OCI-LY3 (cell line): ENCODE data around the gene CD84.

Experiments used
- H2AFZ ChIP-seq: fragments of 200-600, 300-600 bp; shearing (Covaris generic); 2 replicates; pipeline ENCODE4 v1.6.0; 2014; ENCODE audit warnings: antibody characterized with exemption, low read depth, low read length
- H3K27ac ChIP-seq: fragments of 200-600, 300-600 bp; sonication (generic); 2 replicates; pipeline ENCODE4 v1.5.1; 2014; ENCODE audit warnings: mild to moderate bottlenecking, low read length, moderate library complexity, mixed read lengths
- H3K27me3 ChIP-seq: fragments of 200-600, 300-600 bp; sonication (generic); 2 replicates; pipeline ENCODE4 v1.6.1; 2014; ENCODE audit warnings: low read depth, low read length, mixed read lengths
- H3K36me3 ChIP-seq: fragments of 200-600, 300-600 bp; sonication (generic); replicated peaks from 2 replicates; pipeline ENCODE3; 2014; ENCODE audit warnings: low read depth, low read length, mixed read lengths
- H3K4me1 ChIP-seq: fragments of 300-600, 200-600 bp; sonication (generic); 2 replicates; pipeline ENCODE4 v1.6.1; 2014; ENCODE audit warnings: low read length, mixed read lengths
- H3K4me2 ChIP-seq: fragments of 200-600, 300-600 bp; sonication (generic); 2 replicates; pipeline ENCODE4 v1.6.1; 2014; ENCODE audit warnings: low read length, mixed read lengths
- H3K4me3 ChIP-seq: fragments of 300-600, 200-600 bp; sonication (generic); 2 replicates; pipeline ENCODE4 v1.5.1; 2014; ENCODE audit warnings: antibody characterized with exemption, mild to moderate bottlenecking, low read length, moderate library complexity
- H3K79me2 ChIP-seq: fragments of 300-600, 200-600 bp; shearing (Covaris generic); 2 replicates; pipeline ENCODE4 v1.6.1; 2014; ENCODE audit warnings: mild to moderate bottlenecking, low read length, mixed read lengths
- H3K9ac ChIP-seq: fragments of 300-600, 200-600 bp; shearing (Covaris generic); 2 replicates; pipeline ENCODE4 v1.6.0; 2014; ENCODE audit warnings: mild to moderate bottlenecking, low read length, moderate library complexity
- H3K9me3 ChIP-seq: fragments of 200-600, 300-600 bp; shearing (Covaris generic); 2 replicates; pipeline ENCODE4 v1.6.1; 2014; ENCODE audit warnings: low read length, mixed read lengths; ENCODE audit not compliant: insufficient read depth
- H4K20me1 ChIP-seq: fragments of 200-600, 300-600 bp; sonication (generic); 2 replicates; pipeline ENCODE4 v1.6.1; 2016; ENCODE audit warnings: low read length, mixed read lengths; ENCODE audit not compliant: insufficient read depth
- EZH2phosphoT487 ChIP-seq: fragments of 200-600 bp; shearing (Covaris generic); IDR thresholded peaks from 2 replicates; pipeline ENCODE4 v1.6.1; 2018; ENCODE audit warnings: antibody characterized with exemption, mixed run types, low read depth
- TF ChIP-seq, protein P1 (sequence below): fragments of 200-600, 300-600 bp; sonication (generic); IDR thresholded peaks from 2 replicates; pipeline ENCODE4 v1.5.1; 2014; ENCODE audit warnings: antibody characterized with exemption, low read length, low read depth

Gene CD84

DNA sequence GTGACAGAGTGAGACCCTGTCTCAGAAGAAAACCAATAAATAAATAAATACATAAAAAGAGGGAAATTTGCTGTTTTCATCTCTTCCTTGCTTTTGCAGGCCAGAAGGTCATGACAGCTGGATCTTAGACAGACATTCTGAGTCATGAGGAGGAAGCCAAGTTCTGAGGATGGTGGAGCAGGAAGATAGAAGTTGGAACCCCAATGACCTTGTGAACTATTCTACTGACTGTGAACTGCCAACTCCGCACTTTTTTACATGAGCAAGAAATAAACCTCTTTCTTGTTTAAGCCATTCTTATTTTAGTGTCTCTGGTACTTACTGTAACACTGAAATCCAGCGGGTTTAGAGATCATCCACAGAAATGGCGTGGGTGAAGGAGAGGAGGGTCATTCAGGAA lies 8.5 kb downstream of the CD84 start:
- Histone ChIP-seq H4K20me1 (no peaks in the 10 kb centered on the region), H2AFZ (no peak overlapping the region), H3K9ac (no peak overlapping the region), H3K27me3 (no peaks in the 10 kb centered on the region), H3K4me1 (peaks cover 1% of the 10 kb centered on the region), H3K79me2 (no peaks in the 10 kb centered on the region), H3K27ac (no peak overlapping the region), H3K4me2 (no peak overlapping the region), H3K36me3 (no peaks in the 10 kb centered on the region), H3K4me3 (no peak overlapping the region), H3K9me3 (no peaks in the 10 kb centered on the region)
- TF ChIP-seq, protein P1, sequence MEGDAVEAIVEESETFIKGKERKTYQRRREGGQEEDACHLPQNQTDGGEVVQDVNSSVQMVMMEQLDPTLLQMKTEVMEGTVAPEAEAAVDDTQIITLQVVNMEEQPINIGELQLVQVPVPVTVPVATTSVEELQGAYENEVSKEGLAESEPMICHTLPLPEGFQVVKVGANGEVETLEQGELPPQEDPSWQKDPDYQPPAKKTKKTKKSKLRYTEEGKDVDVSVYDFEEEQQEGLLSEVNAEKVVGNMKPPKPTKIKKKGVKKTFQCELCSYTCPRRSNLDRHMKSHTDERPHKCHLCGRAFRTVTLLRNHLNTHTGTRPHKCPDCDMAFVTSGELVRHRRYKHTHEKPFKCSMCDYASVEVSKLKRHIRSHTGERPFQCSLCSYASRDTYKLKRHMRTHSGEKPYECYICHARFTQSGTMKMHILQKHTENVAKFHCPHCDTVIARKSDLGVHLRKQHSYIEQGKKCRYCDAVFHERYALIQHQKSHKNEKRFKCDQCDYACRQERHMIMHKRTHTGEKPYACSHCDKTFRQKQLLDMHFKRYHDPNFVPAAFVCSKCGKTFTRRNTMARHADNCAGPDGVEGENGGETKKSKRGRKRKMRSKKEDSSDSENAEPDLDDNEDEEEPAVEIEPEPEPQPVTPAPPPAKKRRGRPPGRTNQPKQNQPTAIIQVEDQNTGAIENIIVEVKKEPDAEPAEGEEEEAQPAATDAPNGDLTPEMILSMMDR: no peak
- no peak for TF ChIP-seq EZH2phosphoT487

DNA sequence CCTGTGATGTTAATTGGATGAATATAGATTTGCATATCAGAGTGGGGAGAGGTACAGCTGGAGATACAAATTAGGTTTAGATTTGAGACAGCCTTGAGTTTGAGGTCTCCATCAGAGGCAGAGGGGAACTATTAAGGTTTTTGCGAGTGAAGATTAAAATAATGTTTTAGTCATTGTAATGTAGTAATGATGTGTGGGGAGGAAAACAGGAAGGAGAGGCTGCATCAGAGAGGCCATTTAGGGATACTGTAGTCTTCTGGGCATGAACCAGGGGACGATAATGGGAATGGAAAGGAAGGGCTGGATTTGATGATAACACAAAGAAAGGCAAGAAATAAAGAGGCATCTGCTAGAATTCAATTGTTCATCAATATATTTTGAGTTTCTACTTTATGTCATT lies 9.5 kb downstream of the CD84 start:
- Histone ChIP-seq H3K79me2 (no peaks in the 10 kb centered on the region), H3K9ac (no peak overlapping the region), H3K4me3 (no peak overlapping the region), H3K36me3 (no peaks in the 10 kb centered on the region), H3K27me3 (no peaks in the 10 kb centered on the region), H3K4me1 (peaks cover 8% of the 10 kb centered on the region), H3K4me2 (no peak overlapping the region), H3K9me3 (no peaks in the 10 kb centered on the region), H3K27ac (no peak overlapping the region), H4K20me1 (no peaks in the 10 kb centered on the region), H2AFZ (no peak overlapping the region)
- TF ChIP-seq, protein P1: no peak
- TF ChIP-seq EZH2phosphoT487: no peak

DNA sequence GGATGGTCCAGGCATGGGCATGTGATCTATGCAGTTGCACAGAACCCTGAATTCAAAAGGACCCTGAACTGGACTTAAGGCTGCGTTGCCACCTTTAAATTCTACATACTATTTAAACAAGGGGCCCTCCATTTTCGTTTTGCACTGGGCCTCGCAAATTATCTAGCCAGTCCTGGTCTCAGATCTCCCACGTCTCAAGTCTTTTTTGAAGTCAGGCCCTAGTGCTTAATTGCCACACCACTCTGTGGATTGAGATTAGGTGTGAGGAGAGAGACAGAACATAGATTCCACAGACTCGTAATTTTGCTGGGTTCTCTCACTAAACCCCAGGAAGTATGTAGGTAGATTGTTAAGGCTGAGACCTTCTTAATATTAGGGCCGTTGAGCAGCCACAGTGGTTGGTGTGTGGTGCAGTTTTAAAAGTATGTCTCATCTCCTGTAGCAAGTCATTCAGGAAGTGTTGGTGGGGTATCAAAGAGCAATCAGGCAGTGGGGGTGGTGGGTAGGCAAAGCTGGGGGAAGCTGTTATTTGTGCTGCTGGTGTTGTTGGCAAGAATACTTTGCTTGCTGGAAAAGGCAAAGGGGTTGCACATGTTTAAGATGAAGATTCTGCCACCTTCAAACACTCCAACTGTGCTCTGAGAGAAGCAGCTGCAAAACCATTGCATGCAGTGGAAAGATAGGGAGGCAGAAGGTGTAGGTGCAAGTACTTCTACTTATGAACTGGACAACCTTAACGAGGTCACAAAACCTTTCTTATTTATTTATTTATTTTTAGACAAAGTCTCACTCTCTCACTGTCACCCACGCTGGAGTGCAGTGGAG lies 11.2 kb downstream of the CD84 start:
- peaks cover under 1% of the 10 kb centered on the region; the same call in 1 of the 2 replicates for H3K9me3 ChIP-seq
- H3K9ac ChIP-seq: no peak overlapping the region
- H3K27ac ChIP-seq: no peak overlapping the region
- H3K4me1 ChIP-seq: peaks cover 8% of the 10 kb centered on the region
- no peak for TF ChIP-seq EZH2phosphoT487
- TF ChIP-seq, protein P1: no peak
- no peaks in the 10 kb centered on the region for H3K27me3 ChIP-seq
- no peak overlapping the region for H3K4me2 ChIP-seq
- no peaks in the 10 kb centered on the region for H3K79me2 ChIP-seq
- H3K4me3 ChIP-seq: no peak overlapping the region
- H2AFZ ChIP-seq: no peak overlapping the region
- no peaks in the 10 kb centered on the region for H3K36me3 ChIP-seq
- H4K20me1 ChIP-seq: no peaks in the 10 kb centered on the region

DNA sequence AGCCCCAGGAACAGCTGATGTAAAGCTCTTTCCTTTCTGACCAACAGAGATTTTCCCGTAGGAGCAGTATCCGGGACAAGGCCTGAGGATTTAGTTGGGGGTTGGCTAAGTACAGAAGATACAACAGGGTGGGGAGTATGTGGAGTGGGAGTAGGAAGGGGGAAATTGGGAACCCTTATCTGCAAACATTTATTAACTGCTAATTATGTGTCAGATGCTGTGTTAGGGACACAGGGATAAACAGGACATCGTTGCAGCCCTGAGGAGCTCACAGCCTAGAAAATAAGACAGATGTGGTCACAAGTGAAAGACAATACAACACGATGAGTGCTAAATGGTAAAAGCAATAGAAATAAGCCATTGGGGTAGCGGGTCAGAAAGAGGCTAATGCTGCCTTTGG lies 12.0 kb downstream of the CD84 start:
- no peaks in the 10 kb centered on the region for H3K79me2 ChIP-seq
- H2AFZ ChIP-seq: no peak overlapping the region
- H3K4me3 ChIP-seq: no peak overlapping the region
- no peaks in the 10 kb centered on the region for H4K20me1 ChIP-seq
- H3K4me2 ChIP-seq: no peak overlapping the region
- no peak overlapping the region for H3K9ac ChIP-seq
- no peaks in the 10 kb centered on the region for H3K36me3 ChIP-seq
- H3K27ac ChIP-seq: no peak overlapping the region
- peaks cover 8% of the 10 kb centered on the region for H3K4me1 ChIP-seq
- no peaks in the 10 kb centered on the region for H3K27me3 ChIP-seq
- H3K9me3 ChIP-seq: peaks cover 4% of the 10 kb centered on the region
- TF ChIP-seq EZH2phosphoT487: no peak
- TF ChIP-seq, protein P1: no peak
